H1 (cell line): Measurements from ENCODE around the gene MBP. TPM values are rescaled to one million over a fixed set of nuclear protein-coding genes. Genes with fewer than 3 reads are reported as not detected.

Experiments used
- CTCF ChIA-PET: fragments of 300-600 bp; sonication (Branson Sonifier 250); formaldehyde crosslinking; loops from one replicate; lab custom pipeline; 2021; ENCODE audit not compliant: partially characterized antibody; lab: Charles Lee
- POLR2A ChIA-PET: fragments of 300-600 bp; sonication (Branson Sonifier 250); formaldehyde crosslinking; loops from one replicate; lab custom pipeline; 2021; ENCODE audit warnings: inconsistent platforms; ENCODE audit not compliant: partially characterized antibody; lab: Charles Lee
- DNase-seq, 2 experiments: peaks; one replicate each; pipeline versions ENCODE4 v3.0.0 to v3.0.0-alpha.2; 2010 to 2022; ENCODE audit warnings: low spot score in 2 of 2, low read depth in 1 of 2, mixed read lengths in 1 of 2
- FAIRE-seq: peaks from 2 replicates; lab custom pipeline; 2011; peaks lifted over from hg19 to GRCh38; lab: Jason Lieb, UNC
- H2AFZ ChIP-seq: 2 replicates; pipeline ENCODE4 v1.8.1; 2012; ENCODE audit warnings: low read length, inconsistent platforms
- H2AK5ac ChIP-seq: 2 replicates; pipeline ENCODE4 v1.6.1; 2013; ENCODE audit warnings: low read depth, low read length
- H2BK120ac ChIP-seq: replicated peaks from 2 replicates; pipeline ENCODE3; 2013; ENCODE audit warnings: low read depth, low read length, inconsistent platforms
- H2BK12ac ChIP-seq: 2 replicates; pipeline ENCODE4 v1.6.1; 2013; ENCODE audit warnings: low read depth, low read length
- H2BK15ac ChIP-seq: 2 replicates; pipeline ENCODE4 v1.6.1; 2013; ENCODE audit warnings: low read length
- H2BK20ac ChIP-seq: 2 replicates; pipeline ENCODE4 v1.6.1; 2013; ENCODE audit warnings: low read length
- H2BK5ac ChIP-seq: 2 replicates; pipeline ENCODE4 v1.6.1; 2013; ENCODE audit warnings: low read depth, low read length
- H3K14ac ChIP-seq: 2 replicates; pipeline ENCODE4 v1.6.1; 2013; ENCODE audit warnings: inconsistent platforms; ENCODE audit not compliant: insufficient read length
- H3K18ac ChIP-seq: 2 replicates; pipeline ENCODE4 v1.6.1; 2013; ENCODE audit warnings: low read length; ENCODE audit errors: extremely low read depth
- H3K23ac ChIP-seq: 2 replicates; pipeline ENCODE4 v1.6.1; 2013; ENCODE audit warnings: inconsistent platforms; ENCODE audit not compliant: insufficient read length
- H3K23me2 ChIP-seq: 2 replicates; pipeline ENCODE4 v1.6.1; 2013; ENCODE audit warnings: low read depth, low read length
- H3K27ac ChIP-seq: 2 replicates; pipeline ENCODE4 v1.6.1; 2011; ENCODE audit warnings: low read depth, low read length, inconsistent platforms
- H3K27me3 ChIP-seq, 4 experiments: replicated peaks in 1 of 4; 1 replicate in 1 of 4; 2 replicates in 3 of 4; pipeline versions ENCODE4 v1.6.1 to v1.8.1; 2011 to 2013; ENCODE audit warnings: low read length in 3 of 4, mild to moderate bottlenecking in 3 of 4, inconsistent platforms in 2 of 4, mixed read lengths in 2 of 4, moderate library complexity in 1 of 4; ENCODE audit not compliant: control insufficient read depth in 3 of 4, insufficient read depth in 3 of 4; ENCODE audit errors: extremely low read depth in 1 of 4
- H3K36me3 ChIP-seq, 4 experiments: 2 replicates each; pipeline versions ENCODE4 v1.6.1 to v1.8.1; 2011 to 2013; ENCODE audit warnings: mild to moderate bottlenecking in 4 of 4, low read length in 3 of 4, moderate library complexity in 2 of 4, control low read depth in 1 of 4, inconsistent platforms in 1 of 4; ENCODE audit not compliant: insufficient read depth in 4 of 4, control insufficient read depth in 2 of 4
- H3K4ac ChIP-seq: replicated peaks from 2 replicates; pipeline ENCODE3; 2013; ENCODE audit warnings: low read length, low read depth, mixed read lengths, inconsistent platforms; ENCODE audit not compliant: insufficient read length
- H3K4me1 ChIP-seq, 4 experiments: replicated peaks in 1 of 4; 1 replicate in 1 of 4; 2 replicates in 3 of 4; pipeline versions ENCODE4 v1.6.1 to v1.8.1; 2011 to 2013; ENCODE audit warnings: low read length in 3 of 4, inconsistent platforms in 2 of 4, mixed read lengths in 1 of 4; ENCODE audit not compliant: insufficient read depth in 4 of 4, control insufficient read depth in 3 of 4
- H3K4me2 ChIP-seq, 2 experiments: 2 replicates each; pipeline versions ENCODE4 v1.6.1 to v1.8.1; 2011 to 2013; ENCODE audit warnings: low read depth in 2 of 2, low read length in 2 of 2, control low read depth in 1 of 2, inconsistent platforms in 1 of 2, mild to moderate bottlenecking in 1 of 2; ENCODE audit not compliant: insufficient read depth in 1 of 2
- H3K4me3 ChIP-seq, 4 experiments: fragments of 200-600, 300-600 bp in 1 of 4; sonication (generic), shearing (Covaris generic), sonication (Bioruptor Twin) in 1 of 4; 2 replicates each; pipeline versions ENCODE4 v1.5.1 to v1.8.1; 2011 to 2016; ENCODE audit warnings: low read length in 4 of 4, low read depth in 3 of 4, control low read depth in 2 of 4, inconsistent platforms in 2 of 4, mild to moderate bottlenecking in 2 of 4, mixed read lengths in 1 of 4, moderate library complexity in 1 of 4; ENCODE audit not compliant: insufficient read depth in 2 of 4; ENCODE audit errors: extremely low read depth in 1 of 4
- H3K56ac ChIP-seq: replicated peaks from 2 replicates; pipeline ENCODE3; 2013; ENCODE audit warnings: low read depth, mild to moderate bottlenecking, mixed read lengths, low read length, inconsistent platforms; ENCODE audit not compliant: insufficient read length
- H3K79me1 ChIP-seq: 2 replicates; pipeline ENCODE4 v1.6.1; 2013; ENCODE audit warnings: low read depth, low read length, control low read depth
- H3K79me2 ChIP-seq, 2 experiments: 2 replicates each; pipeline versions ENCODE4 v1.6.1 to v1.8.1; 2012 to 2013; ENCODE audit warnings: low read length in 2 of 2, mild to moderate bottlenecking in 2 of 2, inconsistent platforms in 1 of 2; ENCODE audit not compliant: insufficient read depth in 2 of 2, control insufficient read depth in 1 of 2
- H3K9ac ChIP-seq, 4 experiments: replicated peaks in 1 of 4; 1 replicate in 1 of 4; 2 replicates in 3 of 4; pipeline versions ENCODE4 v1.6.1 to v1.8.1; 2011 to 2013; ENCODE audit warnings: low read depth in 3 of 4, low read length in 3 of 4, control low read depth in 2 of 4, mild to moderate bottlenecking in 2 of 4, moderate library complexity in 2 of 4, inconsistent platforms in 1 of 4; ENCODE audit errors: extremely low read depth in 1 of 4
- H3K9me3 ChIP-seq, 2 experiments: 2 replicates each; pipeline versions ENCODE4 v1.6.1 to v1.8.1; 2012 to 2013; ENCODE audit warnings: mild to moderate bottlenecking in 2 of 2, moderate library complexity in 2 of 2, control low read depth in 1 of 2, inconsistent platforms in 1 of 2, low read depth in 1 of 2, low read length in 1 of 2, mixed read lengths in 1 of 2; ENCODE audit not compliant: insufficient read depth in 2 of 2
- H4K20me1 ChIP-seq, 2 experiments: replicated peaks in 1 of 2; 2 replicates each; pipeline versions ENCODE3 to v1.8.1; 2011 to 2013; ENCODE audit warnings: inconsistent platforms in 2 of 2, low read length in 2 of 2, mild to moderate bottlenecking in 1 of 2; ENCODE audit not compliant: insufficient read depth in 2 of 2, control insufficient read depth in 1 of 2
- H4K5ac ChIP-seq: 2 replicates; pipeline ENCODE4 v1.6.1; 2013; ENCODE audit warnings: low read length, low read depth, mixed read lengths, inconsistent platforms; ENCODE audit not compliant: insufficient read length
- H4K8ac ChIP-seq: 2 replicates; pipeline ENCODE4 v1.8.0; 2013; ENCODE audit warnings: mild to moderate bottlenecking, moderate library complexity, low read length, inconsistent platforms; ENCODE audit not compliant: insufficient read depth; ENCODE audit errors: extremely low read depth
- H4K91ac ChIP-seq: replicated peaks from 2 replicates; pipeline ENCODE3; 2013; ENCODE audit warnings: low read length, mixed read lengths, inconsistent platforms; ENCODE audit not compliant: insufficient read length
- SP4 ChIP-seq: IDR thresholded peaks from 2 replicates; pipeline ENCODE4 v1.6.1; 2012; ENCODE audit warnings: low read length, inconsistent platforms
- WGBS, 2 experiments: shearing (Covaris generic) in 1 of 2; methylation state at CpG; one replicate each; pipeline versions ENCODE4 v1.1.6 to v1.1.7; 2013 to 2015; ENCODE audit warnings: low lambda C conversion rate in 2 of 2, mixed read lengths in 2 of 2, inconsistent platforms in 1 of 2, low coverage in 1 of 2, missing lambda C conversion rate in 1 of 2; ENCODE audit not compliant: insufficient replicate concordance in 2 of 2, insufficient coverage in 1 of 2, insufficient read length in 1 of 2; ENCODE audit errors: extremely low coverage in 1 of 2, missing lambda C conversion rate in 1 of 2; 5-methylcytosine and 5-hydroxymethylcytosine counted together
- polyA plus RNA-seq, 7 experiments: library from polyadenylated mRNA; depleted of rRNA in 3 of 7; stranded (reverse) in 5 of 7; unstranded in 2 of 7; fragments of >200 nt in 5 of 7; fragments of 200-250 nt in 2 of 7; gene quantifications; 1 replicate in 5 of 7; 2 replicates in 1 of 7; 4 replicates in 1 of 7; pipeline versions ENCODE4 v1.2.1 to v1.2.3, GENCODE V29; 2011 to 2013; ENCODE audit warnings: missing spikeins in 2 of 7, mixed read lengths in 2 of 7
- total RNA-seq: library from RNA; stranded (reverse); fragmentation: NEBNext Ultra II Directional; extraction: Animal tissue kit (Norgen Biotek cat#: 25700); gene quantifications from 2 replicates; pipeline ENCODE4 v1.2.1, GENCODE V29; 2021

MBP gene
- total and polyA plus RNA-seq, 2 of the 8 experiments (the other 6 are each of a cell fraction or from before 2014, with no cell fraction given), result 7.7 to 19.2 TPM

DNA sequence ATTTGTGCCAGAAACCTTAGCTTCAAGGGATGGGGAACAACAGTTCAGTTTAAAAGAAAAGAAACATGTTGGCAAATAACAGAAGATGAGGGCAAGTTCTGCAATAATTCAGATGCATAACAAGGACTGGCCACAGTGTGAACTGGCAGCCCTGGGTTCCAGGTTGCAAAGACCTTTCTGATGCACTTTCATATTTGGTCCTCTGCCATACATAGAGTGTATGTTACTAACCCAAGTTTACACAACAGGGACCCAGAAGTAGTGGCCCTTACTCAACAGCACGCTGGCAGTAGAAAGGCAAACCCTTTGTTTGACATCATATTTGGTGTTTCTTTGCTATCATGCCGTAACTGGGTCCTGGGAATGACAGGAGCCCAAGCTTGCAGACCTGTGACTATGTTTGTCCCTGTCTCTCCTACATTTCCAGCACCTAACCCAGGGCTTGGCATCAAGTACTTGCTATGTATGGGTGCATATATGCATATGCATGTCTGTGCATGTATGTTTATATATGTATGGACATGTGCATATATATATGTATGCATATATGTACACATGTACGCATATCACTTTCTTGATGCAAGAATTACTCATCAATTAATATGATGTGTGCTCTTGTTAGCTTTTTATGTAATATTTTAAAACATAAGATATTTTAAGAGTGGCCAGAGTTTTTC, 94.3 kb downstream of the MBP start:
- ChIA-PET POLR2A (no interaction called here), CTCF (no interaction called here)
- no peak overlapping the region for H2BK20ac ChIP-seq
- H3K9ac ChIP-seq, result no peak overlapping the region
- H3K14ac ChIP-seq, result no peak overlapping the region
- H3K79me1 ChIP-seq, result 0 out of 2 replicates have a peak, but pooled peaks cover 3% of the 10 kb centered on the region
- H2BK12ac ChIP-seq, result no peak overlapping the region
- FAIRE-seq (no peak), DNase-seq (no peak)
- no peak overlapping the region for H3K4me2 ChIP-seq
- no peaks in the 10 kb centered on the region for H3K4me1 ChIP-seq
- H3K9me3 ChIP-seq, result no peaks in the 10 kb centered on the region
- no peak overlapping the region for H2BK15ac ChIP-seq
- TF ChIP-seq SP4, result no peak
- H3K36me3 ChIP-seq, result no peaks in the 10 kb centered on the region
- H3K23ac ChIP-seq, result no peak overlapping the region
- H2AK5ac ChIP-seq, result no peak overlapping the region
- H2BK120ac ChIP-seq, result no peak overlapping the region
- H4K20me1 ChIP-seq, result peaks cover 0 to 2% of the 10 kb centered on the region in 2 experiments
- no peak overlapping the region for H2BK5ac ChIP-seq
- no peak overlapping the region for H3K56ac ChIP-seq
- 86% methylated on average over 3 of the region's 3 CpGs; no CpG with 5 or more reads in 1 of the 2 experiments for WGBS, 2 experiments
- H3K18ac ChIP-seq, result no peak overlapping the region
- H4K91ac ChIP-seq, result no peak overlapping the region
- H3K23me2 ChIP-seq, result peaks cover 4% of the 10 kb centered on the region; the same call in 1 of the 2 replicates
- H2AFZ ChIP-seq, result no peak overlapping the region
- H3K27ac ChIP-seq, result no peak overlapping the region
- no peak overlapping the region for H3K4me3 ChIP-seq
- no peak overlapping the region for H3K4ac ChIP-seq
- no peak overlapping the region for H4K5ac ChIP-seq
- no peak overlapping the region for H4K8ac ChIP-seq
- H3K27me3 ChIP-seq, result no peaks in the 10 kb centered on the region
- H3K79me2 ChIP-seq, result no peaks in the 10 kb centered on the region
